ENCODE measurements around the gene CUBN.

The CUBN gene

DNA sequence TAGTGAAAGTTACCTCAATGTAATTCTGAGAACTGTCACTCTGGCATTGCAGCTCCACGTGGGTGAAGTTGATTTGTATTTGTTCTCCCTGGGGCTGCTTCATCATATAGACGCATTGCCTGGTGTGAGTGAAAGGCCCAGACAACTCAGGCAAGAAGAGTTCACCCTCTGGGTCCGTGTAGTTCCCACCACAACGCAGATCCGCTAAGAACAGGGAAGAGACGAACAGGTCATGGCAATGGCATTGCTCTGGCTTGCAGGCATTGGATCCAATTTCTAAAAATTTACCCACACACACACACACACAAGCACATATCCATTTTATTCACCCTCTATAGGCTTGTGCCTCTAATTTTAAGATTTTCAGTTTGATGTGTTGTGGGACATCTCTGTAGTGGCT is 45.4 kb downstream of the CUBN start:
- DNase-seq (ENCODE audit: low spot score): no peak
- H3K27me3 Mint-ChIP-seq (ENCODE audit: low read depth): peaks cover 23% of the 10 kb centered on the region
- H3K4me1 Mint-ChIP-seq (ENCODE audit: low read depth): peaks cover 5% of the 10 kb centered on the region
- no peak overlapping the region for H3K27ac Mint-ChIP-seq
- no peaks in the 10 kb centered on the region for H3K9me3 Mint-ChIP-seq
- no peaks in the 10 kb centered on the region for H3K36me3 Mint-ChIP-seq (ENCODE audit: low read depth)
- H3K4me3 Mint-ChIP-seq: no peak overlapping the region

- DNase-seq (ENCODE audit: low spot score): no peak
- H3K36me3 Mint-ChIP-seq (ENCODE audit: low read depth): no peaks in the 10 kb centered on the region
- H3K27ac Mint-ChIP-seq: no peak overlapping the region
- peaks cover 16% of the 10 kb centered on the region for H3K27me3 Mint-ChIP-seq (ENCODE audit: low read depth)
- no peaks in the 10 kb centered on the region for H3K9me3 Mint-ChIP-seq
- peaks cover 5% of the 10 kb centered on the region for H3K4me1 Mint-ChIP-seq (ENCODE audit: low read depth)
- no peak overlapping the region for H3K4me3 Mint-ChIP-seq
These were observed 48.2 kb downstream of the CUBN start for GRCh38 chr10:17081431-17081830.

GRCh38 chr10:17077890-17078289 is 51.7 kb downstream of the CUBN start:
- no peak for DNase-seq (ENCODE audit: low spot score)
- Mint-ChIP-seq H3K4me1 (ENCODE audit: low read depth) (peaks cover 5% of the 10 kb centered on the region), H3K27me3 (ENCODE audit: low read depth) (peaks cover 12% of the 10 kb centered on the region), H3K27ac (no peak overlapping the region), H3K36me3 (ENCODE audit: low read depth) (no peaks in the 10 kb centered on the region), H3K9me3 (no peaks in the 10 kb centered on the region), H3K4me3 (no peak overlapping the region)

- DNase-seq (ENCODE audit: low spot score): no peak
- no peak overlapping the region for H3K4me3 Mint-ChIP-seq
- H3K27me3 Mint-ChIP-seq (ENCODE audit: low read depth): peaks cover 10% of the 10 kb centered on the region
- H3K36me3 Mint-ChIP-seq (ENCODE audit: low read depth): no peaks in the 10 kb centered on the region
- H3K27ac Mint-ChIP-seq: no peak overlapping the region
- H3K4me1 Mint-ChIP-seq (ENCODE audit: low read depth): peaks cover 5% of the 10 kb centered on the region
- no peaks in the 10 kb centered on the region for H3K9me3 Mint-ChIP-seq
These were observed 52.2 kb downstream of the CUBN start for GRCh38 chr10:17077346-17077781.

DNA sequence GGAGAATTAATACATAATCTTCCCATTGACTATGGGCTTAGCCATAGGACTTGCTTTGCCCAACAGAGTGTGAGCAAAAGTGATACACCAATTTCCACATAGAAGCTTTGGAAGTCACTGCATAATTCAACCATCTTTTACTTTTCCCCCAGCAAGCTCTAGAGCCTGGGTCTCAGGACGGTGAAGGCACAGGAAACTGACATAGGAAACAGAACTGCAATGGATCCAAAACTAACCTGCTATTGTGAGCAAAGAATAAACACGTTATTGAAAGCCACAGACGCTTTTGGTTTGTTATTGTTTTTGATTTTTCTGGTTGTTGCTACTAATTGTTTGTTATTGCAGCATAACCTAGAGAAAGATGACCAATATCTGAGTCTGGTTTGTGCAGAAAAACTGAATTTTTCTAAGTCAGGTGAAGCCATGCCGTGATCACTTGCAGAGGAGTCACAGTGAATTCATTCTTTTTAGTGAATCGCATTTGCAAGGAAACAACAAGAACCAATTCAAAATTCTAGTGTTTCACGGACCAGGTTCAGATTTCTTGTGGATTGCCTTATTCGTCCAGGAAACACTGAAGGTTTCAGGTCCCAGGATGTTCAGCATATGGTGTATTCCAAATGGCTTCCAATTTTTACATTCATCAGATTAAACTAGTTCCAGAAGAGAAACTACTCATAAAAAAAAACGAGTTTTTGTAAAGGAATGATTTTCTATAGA is 52.8 kb downstream of the CUBN start:
- no peak for DNase-seq (ENCODE audit: low spot score)
- no peak overlapping the region for H3K27ac Mint-ChIP-seq
- H3K27me3 Mint-ChIP-seq (ENCODE audit: low read depth): peaks cover 13% of the 10 kb centered on the region
- no peak overlapping the region for H3K4me3 Mint-ChIP-seq
- H3K9me3 Mint-ChIP-seq: no peaks in the 10 kb centered on the region
- H3K36me3 Mint-ChIP-seq (ENCODE audit: low read depth): no peaks in the 10 kb centered on the region
- peaks cover 5% of the 10 kb centered on the region for H3K4me1 Mint-ChIP-seq (ENCODE audit: low read depth)

GRCh38 chr10:17075533-17076359 is 53.9 kb downstream of the CUBN start:
- Mint-ChIP-seq H3K4me3 (no peak overlapping the region), H3K4me1 (ENCODE audit: low read depth) (peaks cover 5% of the 10 kb centered on the region)
- DNase-seq (ENCODE audit: low spot score): no peak

GRCh38 chr10:17074541-17074847 is 55.1 kb downstream of the CUBN start:
- H3K36me3 Mint-ChIP-seq (ENCODE audit: low read depth): no peaks in the 10 kb centered on the region
- peaks cover 12% of the 10 kb centered on the region for H3K27me3 Mint-ChIP-seq (ENCODE audit: low read depth)
- DNase-seq (ENCODE audit: low spot score): no peak
- H3K27ac Mint-ChIP-seq: no peak overlapping the region
- H3K4me3 Mint-ChIP-seq: no peak overlapping the region
- H3K4me1 Mint-ChIP-seq (ENCODE audit: low read depth): no peaks in the 10 kb centered on the region
- H3K9me3 Mint-ChIP-seq: no peaks in the 10 kb centered on the region

More at GRCh38 chr10:17075533-17076359, 53.9 kb downstream of the CUBN start:
- H3K27me3 Mint-ChIP-seq (ENCODE audit: low read depth): peaks cover 13% of the 10 kb centered on the region
- H3K36me3 Mint-ChIP-seq (ENCODE audit: low read depth): no peaks in the 10 kb centered on the region
- H3K27ac Mint-ChIP-seq: no peak overlapping the region
- H3K9me3 Mint-ChIP-seq: no peaks in the 10 kb centered on the region

GRCh38 chr10:17073725-17074540 is 55.7 kb downstream of the CUBN start:
- H3K4me1 Mint-ChIP-seq (ENCODE audit: low read depth): no peaks in the 10 kb centered on the region
- H3K36me3 Mint-ChIP-seq (ENCODE audit: low read depth): no peaks in the 10 kb centered on the region
- no peak overlapping the region for H3K4me3 Mint-ChIP-seq
- H3K9me3 Mint-ChIP-seq: no peaks in the 10 kb centered on the region
- no peak overlapping the region for H3K27ac Mint-ChIP-seq
- DNase-seq (ENCODE audit: low spot score): no peak
- H3K27me3 Mint-ChIP-seq (ENCODE audit: low read depth): peaks cover 12% of the 10 kb centered on the region

DNA sequence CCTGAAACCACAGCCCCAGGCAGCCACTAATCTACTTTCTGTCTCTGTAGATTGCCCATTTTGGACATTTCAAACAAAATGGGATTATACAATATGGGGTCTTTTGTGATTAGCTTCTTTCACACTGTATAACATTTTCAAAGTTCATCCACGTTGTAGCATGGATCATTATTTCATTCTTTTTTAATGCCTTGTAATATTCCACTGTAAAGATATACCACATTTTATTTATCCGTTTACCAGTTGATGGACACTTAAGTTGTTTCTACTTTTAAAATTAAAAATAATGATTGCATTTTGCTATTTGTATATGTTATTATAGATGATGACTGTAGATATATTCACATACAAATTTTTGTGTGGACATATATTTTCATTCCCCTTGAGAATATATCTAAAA is 60.7 kb downstream of the CUBN start:
- DNase-seq (ENCODE audit: low spot score): no peak
- Mint-ChIP-seq H3K4me3 (no peak overlapping the region), H3K4me1 (ENCODE audit: low read depth) (peaks cover 14% of the 10 kb centered on the region), H3K36me3 (ENCODE audit: low read depth) (no peaks in the 10 kb centered on the region), H3K9me3 (no peaks in the 10 kb centered on the region), H3K27ac (no peak overlapping the region), H3K27me3 (ENCODE audit: low read depth) (peaks cover 23% of the 10 kb centered on the region)

DNA sequence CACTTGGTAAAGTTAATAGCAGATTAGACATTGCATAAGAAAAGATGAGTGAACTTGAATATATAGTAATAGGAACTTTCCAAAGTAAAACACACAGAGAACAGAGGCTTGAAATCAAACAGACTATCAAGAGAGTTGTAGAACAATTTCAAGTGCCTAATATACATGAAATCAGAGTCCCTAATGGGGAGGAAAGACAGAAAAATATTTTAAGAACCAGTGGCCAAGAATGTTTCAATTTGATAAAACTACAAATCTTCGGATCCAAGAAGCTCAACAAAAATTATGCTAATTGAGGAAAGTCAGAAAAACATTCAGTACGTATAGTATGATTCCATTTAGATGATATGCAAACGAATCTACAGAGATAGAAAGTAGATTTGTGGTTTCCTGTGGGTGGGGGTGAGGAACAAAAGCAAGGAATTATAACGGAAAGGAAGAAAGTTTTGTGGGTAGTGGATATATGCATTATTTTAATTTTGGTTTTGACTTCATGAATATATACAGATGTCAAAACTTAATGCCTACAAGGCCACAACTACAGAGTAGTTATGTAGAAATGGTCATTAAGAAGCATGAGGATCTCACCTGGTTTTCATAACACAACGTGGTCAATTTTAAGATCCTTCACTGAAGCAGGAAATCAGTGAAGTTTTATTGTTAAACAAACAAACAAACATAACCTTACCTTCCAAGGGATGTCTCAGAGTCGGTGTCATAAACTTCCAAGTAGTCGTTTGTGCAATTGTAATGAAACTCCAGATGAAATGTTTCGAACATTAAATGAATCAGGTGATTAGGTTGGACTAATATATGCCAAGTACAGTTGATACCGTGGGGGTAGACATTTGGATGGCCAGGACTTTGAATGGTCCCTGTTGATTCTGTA is 62.0 kb downstream of the CUBN start:
- Mint-ChIP-seq H3K9me3 (no peaks in the 10 kb centered on the region), H3K27me3 (ENCODE audit: low read depth) (peaks cover 25% of the 10 kb centered on the region), H3K4me1 (ENCODE audit: low read depth) (peaks cover 20% of the 10 kb centered on the region), H3K27ac (no peak overlapping the region), H3K4me3 (peak overlapping the region; percentile 19), H3K36me3 (ENCODE audit: low read depth) (no peaks in the 10 kb centered on the region)
- DNase-seq (ENCODE audit: low spot score): no peak

GRCh38 chr10:17066807-17067206 is 62.8 kb downstream of the CUBN start:
- H3K27ac Mint-ChIP-seq: no peak overlapping the region
- no peak for DNase-seq (ENCODE audit: low spot score)
- H3K27me3 Mint-ChIP-seq (ENCODE audit: low read depth): peaks cover 22% of the 10 kb centered on the region
- peaks cover 23% of the 10 kb centered on the region for H3K4me1 Mint-ChIP-seq (ENCODE audit: low read depth)
- no peaks in the 10 kb centered on the region for H3K9me3 Mint-ChIP-seq
- no peaks in the 10 kb centered on the region for H3K36me3 Mint-ChIP-seq (ENCODE audit: low read depth)
- no peak overlapping the region for H3K4me3 Mint-ChIP-seq

- H3K9me3 Mint-ChIP-seq: no peaks in the 10 kb centered on the region
- peaks cover 22% of the 10 kb centered on the region for H3K27me3 Mint-ChIP-seq (ENCODE audit: low read depth)
- no peaks in the 10 kb centered on the region for H3K36me3 Mint-ChIP-seq (ENCODE audit: low read depth)
- DNase-seq (ENCODE audit: low spot score): no peak
- no peak overlapping the region for H3K4me3 Mint-ChIP-seq
- no peak overlapping the region for H3K27ac Mint-ChIP-seq
- peaks cover 23% of the 10 kb centered on the region for H3K4me1 Mint-ChIP-seq (ENCODE audit: low read depth)
These were observed 63.6 kb downstream of the CUBN start for GRCh38 chr10:17066000-17066399.

DNA sequence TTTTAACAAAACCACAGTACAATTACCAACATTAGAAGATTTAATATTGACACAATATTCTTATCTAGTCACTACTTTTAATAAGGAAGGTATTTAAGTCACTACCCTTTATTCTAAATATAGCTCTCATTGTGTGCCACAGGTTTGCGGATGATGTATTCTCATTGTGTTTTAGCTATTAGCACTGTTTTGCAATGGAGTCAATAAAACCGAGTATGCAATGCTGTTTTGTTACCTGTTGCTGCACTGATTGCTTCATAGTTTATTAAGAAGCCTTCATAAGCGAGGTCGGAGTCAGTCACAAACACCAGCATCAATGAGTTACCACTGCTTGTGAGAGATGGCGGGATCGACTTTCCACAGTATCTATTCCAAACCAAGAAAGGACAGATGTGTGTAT is 64.3 kb downstream of the CUBN start:
- Mint-ChIP-seq H3K27me3 (ENCODE audit: low read depth) (peaks cover 17% of the 10 kb centered on the region), H3K4me3 (no peak overlapping the region), H3K36me3 (ENCODE audit: low read depth) (no peaks in the 10 kb centered on the region), H3K27ac (no peak overlapping the region), H3K4me1 (ENCODE audit: low read depth) (peaks cover 23% of the 10 kb centered on the region), H3K9me3 (no peaks in the 10 kb centered on the region)
- no peak for DNase-seq (ENCODE audit: low spot score)

All from T-helper 2 cell treated with Interferon-gamma antibody and Interleukin-4, amounts not matched to agents 5 μg/mL and 100 μg/mL, for 36 hours (primary cell).